Right kidney (tissue), 1 donor: Measurements from ENCODE around the gene DTHD1.

Experiments used
- DNase-seq: peaks from one replicate; pipeline ENCODE4 v3.0.0-alpha.2; 2016

DTHD1 gene

DNA sequence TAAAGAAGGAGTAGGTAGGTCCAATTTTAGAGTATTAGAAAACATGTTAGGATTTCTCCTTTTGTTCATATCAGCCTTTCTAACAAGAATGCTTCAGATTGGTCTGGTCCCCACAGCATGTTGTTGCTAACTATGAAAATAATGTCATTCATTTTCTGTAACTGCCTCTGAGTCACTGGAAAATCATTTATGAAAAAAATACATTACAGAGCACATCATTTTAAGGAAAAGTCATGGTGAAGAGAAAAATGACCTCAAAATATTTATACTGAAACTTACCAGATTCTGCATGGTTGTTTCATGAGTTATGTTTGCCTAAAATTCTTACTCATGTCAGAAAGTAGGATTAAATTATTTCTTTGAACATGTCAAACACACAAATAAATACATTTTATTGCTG is 35.2 kb downstream of the DTHD1 start:
- DNase-seq: no peak

DNA sequence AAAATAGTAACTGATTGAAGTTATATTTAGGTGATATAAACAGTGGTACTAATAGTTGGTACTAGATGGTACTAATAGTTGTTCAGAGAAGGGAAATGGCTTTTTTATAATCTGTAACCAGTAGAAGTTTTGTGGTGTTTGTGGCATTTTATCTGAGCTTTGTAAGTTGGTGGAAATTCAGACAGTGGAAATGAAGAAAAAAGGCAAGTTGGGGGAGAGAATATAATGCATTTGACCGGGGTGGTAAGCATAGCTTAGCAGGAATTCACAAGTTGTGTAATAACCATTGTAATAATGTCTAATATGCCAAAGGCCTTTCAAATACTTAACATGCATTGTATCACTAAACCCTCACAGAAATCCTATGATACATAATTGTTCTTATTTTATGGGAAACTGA is 36.3 kb downstream of the DTHD1 start:
- no peak for DNase-seq

DNA sequence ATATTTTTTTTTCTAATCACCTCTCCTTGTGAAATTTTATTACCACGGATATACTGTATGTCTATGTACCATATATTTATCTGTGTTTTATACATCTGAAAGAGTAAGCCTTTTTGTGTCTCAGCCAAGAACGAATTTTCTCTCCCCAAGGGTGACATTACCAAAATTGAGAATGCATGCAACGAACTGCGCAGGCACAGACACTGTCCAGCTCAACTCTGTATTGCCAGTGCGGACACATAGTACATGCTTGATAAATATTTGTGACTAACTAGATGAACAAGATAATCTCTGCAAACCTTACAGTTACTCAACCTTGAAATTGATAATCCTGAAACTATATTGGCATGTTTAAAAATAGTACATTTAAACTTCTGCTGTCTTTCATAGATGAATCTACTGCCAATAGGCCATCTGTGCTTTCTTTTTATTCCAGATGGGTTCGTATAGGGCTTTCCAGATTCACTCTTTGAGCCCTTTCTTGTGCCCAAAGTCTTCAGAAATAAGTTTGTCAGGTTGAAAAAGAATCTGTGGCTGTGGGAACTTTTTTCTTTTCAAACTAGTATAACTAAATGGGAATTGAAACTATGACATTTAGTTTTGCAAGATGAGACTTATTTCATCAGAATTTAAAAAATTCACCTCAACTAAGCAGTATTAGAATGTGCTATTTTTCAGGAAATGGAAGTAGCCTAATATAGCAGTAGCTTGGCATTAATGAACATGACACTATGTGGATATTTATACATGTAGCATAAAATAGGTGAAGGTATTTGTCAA is 38.9 kb downstream of the DTHD1 start:
- no peak for DNase-seq

DNA sequence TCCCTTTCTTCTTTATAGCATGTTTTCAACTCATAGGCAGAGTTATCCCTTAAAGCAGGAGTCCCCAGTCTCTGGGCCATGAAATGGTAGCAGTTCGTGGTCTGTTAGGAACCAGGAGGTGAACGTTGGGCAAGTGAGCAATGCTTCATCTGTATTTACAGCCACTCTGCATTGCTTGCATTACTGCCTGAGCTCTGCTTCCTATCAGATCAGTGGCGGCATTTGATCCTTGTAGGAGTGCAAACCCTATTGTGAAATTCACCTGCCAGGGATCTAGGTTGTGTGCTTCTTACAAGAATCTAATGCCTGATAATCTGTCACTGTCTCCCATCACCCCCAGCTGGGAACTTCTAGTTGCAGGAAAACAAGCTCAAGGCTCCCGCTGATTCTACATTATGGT is 39.8 kb downstream of the DTHD1 start:
- no peak for DNase-seq

DNA sequence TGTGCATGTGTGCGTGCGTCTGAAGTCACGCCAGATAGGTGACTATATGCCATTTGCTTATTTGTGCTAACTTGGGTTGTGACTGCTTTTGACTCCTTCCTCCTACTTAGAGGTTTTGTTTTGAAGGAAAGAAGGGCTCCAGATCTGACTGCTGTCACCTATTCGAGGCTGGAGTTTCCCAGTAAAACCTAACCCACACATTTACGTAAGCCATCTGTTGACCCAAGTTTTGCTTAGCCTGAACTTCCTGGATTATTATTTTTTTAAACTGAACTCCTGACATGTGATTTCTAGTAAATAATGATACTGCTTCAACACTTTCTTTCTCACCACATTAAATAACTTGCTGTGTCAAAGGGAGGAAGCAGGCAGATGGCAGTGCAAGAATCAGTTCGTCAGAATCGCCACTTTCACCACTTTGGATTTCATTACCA is 41.5 kb downstream of the DTHD1 start:
- no peak for DNase-seq

DNA sequence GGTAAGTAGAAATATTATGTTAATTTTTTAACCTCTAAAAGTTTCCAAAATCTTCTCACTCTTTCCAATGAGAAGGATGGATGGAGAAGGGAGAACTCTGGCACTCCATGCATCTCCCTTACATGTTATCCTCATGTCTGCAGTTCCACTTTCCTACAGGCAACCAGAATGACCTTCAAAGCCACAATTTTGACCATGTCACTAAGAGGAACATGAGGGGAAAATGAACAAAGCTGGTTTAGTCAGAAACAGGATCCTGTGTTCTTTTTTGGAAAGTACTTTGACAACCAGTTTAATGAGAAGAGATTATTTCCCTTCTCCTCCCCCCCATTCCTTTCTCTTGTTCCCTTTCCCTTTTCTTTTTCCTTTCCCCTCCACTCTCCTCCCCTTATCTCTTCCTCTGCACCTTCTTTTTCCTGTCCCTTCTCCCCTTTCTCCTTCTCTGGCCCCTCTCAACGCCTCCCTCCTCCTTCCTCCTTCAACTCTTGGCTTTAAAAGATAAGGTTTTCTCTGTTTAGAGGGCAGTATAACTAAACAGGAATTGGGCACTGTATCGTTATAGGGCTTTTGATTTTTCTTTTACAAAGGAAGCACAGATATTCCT is 42.5 kb downstream of the DTHD1 start:
- no peak for DNase-seq

DNA sequence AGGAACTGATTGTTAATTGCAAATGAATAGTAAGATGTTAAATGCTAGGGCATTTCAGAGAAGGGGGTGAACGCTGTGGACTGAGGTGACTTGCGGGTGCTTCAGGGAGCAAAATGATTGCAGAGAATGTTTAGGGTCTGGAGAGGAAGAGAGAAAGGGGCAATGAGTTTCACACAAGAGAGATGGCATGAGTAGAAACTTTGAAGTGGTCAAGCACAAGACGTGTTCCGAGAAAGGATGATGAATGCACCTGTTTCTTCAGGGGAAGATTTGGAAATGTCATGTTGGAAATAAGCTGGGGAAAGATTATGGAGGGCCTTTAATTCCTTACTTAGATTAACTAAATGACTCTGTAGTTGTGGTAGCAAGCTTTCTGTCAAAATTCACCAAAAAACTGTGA is 43.4 kb downstream of the DTHD1 start:
- DNase-seq: no peak

DNA sequence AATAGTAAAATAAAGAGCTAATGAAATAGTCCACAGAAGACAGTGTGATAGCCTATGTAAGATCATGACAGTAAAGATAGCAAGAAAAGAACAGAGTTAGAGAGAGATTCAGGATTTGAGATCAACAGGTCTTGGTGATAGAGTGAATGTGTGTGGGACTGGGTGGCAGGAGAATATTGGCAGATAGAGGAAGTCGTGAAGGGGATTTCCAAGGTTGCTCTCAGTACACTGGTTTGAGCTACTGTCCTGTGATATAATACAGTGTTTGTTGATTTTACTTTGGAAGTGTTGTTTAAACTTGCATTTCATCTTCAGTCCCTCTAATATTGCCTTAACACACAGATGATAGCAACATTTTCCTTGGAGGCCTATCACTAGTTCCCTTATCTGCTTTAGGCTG is 44.1 kb downstream of the DTHD1 start:
- no peak for DNase-seq

DNA sequence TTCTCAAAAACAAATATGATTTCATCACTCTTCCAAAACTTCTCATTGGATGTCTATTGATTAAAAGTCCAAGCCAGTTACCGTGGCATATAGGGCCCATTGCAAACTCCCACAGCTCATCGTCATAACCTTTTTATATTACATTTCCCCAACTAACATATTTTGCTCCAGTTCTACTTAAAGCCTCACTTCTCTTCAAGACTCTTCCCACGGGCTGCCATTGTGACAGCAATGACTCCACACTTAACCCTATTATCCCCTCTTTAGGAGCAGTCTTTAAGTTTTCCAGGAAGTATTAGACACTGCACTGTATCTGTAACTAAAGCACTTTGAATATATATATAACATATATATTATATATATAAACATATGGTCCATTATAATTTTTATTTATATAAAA is 44.5 kb downstream of the DTHD1 start:
- DNase-seq: no peak

DNA sequence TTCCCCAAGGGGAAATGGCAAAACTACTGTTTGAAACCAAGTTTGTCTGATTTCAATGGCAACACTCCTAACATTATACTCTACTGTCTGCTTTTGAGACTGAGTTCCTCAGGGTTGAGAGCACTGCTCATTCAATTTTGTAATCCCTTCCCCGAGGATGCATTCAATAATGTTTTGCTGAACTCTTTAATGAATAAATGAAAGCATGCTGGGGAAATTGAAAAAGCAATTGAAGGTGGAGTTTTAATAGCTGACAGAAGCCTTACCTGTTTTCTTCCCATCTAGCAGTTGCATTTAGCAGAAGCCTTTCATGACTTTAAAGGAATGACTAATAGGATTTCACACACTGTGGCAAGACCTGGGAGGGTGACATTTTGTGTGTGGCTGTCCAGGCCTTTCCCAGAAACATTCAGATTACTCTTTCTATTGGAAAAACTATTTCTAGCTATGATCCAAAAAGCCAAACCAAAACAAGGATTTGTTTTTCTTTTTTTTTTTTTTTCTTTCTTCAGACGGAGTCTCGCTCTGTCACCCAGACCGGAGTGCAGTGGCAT is 45.1 kb downstream of the DTHD1 start:
- DNase-seq: no peak

DNA sequence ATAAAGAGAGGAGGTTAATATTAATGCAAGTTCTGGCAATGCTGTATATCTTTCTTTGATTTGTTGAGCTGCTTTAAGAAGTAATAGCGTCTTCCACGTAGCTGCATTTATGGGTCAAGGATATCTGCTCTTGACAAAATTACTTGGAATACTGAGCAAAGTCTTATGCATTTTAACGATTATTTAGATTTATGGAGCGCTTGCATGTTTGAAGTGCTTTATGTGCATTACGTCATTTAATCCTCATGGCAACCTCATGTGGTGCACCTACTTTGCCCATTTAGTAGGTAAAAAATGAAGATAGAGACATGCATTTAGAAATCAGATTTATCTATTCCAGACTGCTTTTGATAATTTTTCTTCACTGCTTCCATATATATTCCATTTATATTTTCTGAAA is 46.0 kb downstream of the DTHD1 start:
- DNase-seq: no peak

DNA sequence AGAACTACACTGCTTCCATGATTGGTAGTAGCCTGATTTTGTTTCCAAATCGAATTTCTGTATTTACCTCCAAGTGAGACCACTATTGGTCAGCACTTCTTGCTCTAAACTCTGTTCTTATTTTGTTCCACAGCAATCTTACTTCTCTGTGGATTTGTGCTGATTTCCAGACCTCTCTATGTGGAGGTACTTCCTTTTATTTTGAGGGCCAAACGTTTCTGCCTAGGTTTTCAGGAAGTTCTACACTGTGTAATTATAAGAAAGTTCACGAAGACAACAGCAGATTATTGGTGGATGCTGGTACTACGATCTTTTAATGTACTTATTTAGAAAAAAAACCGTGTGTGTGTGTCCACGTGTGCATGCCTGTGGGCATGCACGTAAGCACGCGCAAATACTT is 46.7 kb downstream of the DTHD1 start:
- DNase-seq: no peak

DNA sequence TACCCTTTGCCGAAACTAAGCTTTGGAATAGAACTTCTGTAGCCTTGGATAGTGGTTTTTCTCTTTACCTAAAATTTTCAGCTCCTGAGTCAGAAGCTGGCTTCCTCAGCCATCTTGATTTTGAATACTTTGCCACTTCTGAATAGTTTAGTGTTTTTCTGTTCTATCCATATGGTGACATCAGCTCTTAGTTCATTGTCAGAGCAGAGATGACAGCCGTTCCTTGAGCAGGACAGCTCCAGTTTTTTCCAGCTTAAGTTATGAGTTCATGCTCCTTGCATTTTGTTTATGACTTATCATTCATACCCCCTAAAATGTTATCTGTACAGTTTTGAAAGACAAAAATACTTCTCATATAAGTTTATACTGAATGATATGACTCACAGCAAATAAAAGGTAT is 47.8 kb downstream of the DTHD1 start:
- DNase-seq: no peak

DNA sequence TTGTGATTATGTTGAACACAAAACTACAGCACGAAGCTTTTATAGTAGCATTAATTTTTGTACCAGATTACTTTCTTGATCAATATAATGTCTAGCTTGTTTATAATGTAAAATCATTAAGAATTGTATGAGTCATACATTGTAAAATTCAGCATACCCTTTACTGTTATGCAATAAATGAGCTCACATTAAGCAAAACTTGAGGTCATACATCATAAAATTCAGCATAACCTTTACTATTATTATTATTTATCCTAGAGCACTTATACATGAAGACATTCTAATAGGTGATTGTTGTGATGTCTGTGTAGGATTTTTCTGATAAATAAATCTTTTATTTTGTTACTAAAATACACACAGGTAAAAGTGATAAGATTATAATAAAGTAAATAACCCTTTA is 49.4 kb downstream of the DTHD1 start:
- no peak for DNase-seq

DNA sequence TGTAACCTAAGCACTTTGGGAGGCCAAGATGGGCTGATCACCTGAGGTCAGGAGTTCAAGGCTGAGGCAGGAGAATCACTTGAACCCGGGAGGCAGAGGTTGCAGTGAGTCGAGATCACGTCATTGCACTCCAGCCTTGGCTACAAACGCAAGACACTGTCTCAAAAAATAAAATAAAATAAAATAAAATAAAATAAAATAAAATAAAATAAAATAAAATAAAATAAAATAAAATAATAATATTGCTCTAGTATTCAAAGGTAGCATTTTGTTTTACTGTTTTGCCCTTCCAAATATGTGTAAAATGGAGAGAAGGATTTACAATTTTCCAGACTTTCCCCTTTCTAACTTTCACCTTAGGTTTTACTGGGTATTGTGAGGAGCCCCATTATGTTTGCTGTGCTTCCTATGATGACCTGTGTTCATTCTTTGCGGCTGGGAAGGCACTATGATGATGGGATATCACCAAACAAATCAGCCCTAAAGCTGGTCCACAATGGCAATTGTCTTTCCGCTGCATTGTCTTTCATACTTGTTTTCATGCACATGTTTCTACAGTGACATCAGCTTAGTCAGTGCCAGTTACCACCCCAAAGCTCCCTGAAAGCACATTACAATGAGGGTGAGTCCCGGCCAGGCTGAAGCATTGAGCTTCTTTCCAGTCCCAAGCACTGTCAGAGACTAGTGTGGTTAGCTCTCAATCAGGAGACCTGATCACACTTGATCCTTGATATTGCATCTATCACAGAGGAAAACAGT is 50.8 kb downstream of the DTHD1 start:
- no peak for DNase-seq

DNA sequence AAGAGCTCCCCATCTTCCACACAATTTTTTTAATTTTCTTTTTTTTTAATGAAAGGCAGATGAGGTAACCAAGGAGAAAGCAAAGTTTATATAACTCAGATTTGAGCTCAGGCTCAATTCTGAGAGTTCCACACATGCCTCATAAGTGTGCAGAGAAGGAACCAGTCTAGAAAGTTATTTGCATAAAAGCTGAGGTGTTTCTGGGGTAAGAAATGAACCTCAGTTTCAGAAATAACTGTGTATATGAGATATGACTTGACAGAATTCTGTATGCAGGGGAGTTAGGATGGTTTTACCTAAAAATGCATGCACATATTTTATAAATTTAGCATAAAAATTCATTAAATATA is 51.3 kb downstream of the DTHD1 start:
- DNase-seq: no peak

DNA sequence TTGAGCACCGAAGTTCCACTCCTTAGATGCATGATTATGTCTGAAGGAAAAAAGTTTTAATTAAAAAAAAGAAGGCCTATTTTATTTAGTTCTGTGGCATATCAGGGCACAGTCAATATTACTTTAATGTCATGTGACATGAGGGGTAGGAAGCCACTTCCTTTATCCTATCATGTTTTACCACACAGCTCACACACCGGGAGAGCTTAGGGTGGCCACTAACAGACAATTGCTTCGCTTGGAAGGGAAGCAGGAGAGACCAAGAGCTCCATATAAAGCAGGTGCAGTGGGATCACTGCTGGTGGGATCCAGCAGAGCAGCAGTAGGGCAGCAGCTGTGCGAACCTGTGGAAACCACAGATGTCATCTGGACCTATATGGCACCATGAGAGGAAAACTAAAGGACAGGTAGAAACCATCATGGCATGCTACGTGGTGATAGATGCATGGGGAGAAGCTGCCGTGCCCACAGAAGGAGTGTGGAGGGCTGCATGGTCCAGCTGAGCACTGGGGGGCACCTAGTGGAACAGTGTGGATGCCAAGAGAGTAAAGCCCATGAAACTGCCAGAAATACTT is 52.0 kb downstream of the DTHD1 start:
- DNase-seq: no peak

DNA sequence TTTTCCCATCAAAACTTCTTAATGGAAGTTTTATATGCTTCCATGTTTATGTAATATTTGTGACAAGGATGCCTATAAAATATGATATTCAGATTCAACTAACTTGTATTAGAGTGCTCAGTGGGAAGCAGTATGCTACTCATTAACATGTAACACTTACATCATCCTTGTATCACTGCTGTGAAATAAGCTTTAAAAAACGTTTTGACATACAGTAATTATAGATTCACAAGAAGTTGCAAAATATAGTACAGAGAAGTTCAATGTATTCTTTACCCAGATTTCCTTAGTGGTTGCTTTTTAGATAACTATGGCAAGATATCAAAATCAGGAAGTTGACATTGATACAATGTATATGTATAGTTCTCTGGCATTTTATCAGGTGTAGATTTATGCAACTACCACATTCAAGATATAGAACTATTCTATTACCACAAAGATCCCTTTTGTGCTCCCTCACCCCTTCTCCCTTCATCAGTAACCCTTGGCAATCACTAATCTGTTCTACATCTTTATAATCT is 56.3 kb downstream of the DTHD1 start:
- DNase-seq: no peak

DNA sequence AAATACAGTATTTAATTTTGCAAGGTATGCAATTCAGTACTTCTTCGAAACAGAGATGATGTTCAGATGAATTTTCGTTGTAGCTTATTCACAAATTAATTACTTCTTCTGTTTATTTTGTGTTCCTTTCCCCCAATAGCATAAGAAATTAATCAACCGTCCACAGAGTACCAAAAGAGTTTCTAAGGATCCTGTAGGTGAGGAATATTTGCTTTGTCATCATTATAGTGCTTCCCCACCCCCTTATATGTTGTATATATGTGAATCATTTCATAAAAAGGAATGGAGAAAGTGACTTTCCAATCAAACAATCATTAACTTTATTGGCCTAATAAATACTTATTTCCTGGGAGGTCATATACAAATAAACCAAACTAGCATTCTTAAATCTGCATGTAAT is 57.6 kb downstream of the DTHD1 start:
- no peak for DNase-seq

DNA sequence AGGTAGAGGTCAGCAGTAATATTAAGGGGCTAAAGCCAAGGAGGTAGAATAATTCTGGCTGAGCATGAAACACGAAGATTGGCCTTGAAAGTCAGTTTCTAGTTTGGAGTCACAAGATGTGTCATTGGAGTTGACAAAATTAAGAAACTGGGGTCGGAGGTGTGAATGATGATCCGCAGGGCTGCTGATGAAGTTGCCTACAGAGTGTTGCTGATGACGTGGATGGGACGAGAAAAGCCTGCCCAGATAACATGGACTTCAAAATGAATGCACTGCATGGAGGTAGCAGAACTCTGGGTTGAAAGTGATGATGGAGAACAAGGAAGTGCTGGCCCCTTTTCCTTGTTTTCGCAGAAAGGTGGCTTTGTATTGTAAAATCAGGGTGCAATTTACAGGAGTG is 60.5 kb downstream of the DTHD1 start:
- DNase-seq: no peak

DNA sequence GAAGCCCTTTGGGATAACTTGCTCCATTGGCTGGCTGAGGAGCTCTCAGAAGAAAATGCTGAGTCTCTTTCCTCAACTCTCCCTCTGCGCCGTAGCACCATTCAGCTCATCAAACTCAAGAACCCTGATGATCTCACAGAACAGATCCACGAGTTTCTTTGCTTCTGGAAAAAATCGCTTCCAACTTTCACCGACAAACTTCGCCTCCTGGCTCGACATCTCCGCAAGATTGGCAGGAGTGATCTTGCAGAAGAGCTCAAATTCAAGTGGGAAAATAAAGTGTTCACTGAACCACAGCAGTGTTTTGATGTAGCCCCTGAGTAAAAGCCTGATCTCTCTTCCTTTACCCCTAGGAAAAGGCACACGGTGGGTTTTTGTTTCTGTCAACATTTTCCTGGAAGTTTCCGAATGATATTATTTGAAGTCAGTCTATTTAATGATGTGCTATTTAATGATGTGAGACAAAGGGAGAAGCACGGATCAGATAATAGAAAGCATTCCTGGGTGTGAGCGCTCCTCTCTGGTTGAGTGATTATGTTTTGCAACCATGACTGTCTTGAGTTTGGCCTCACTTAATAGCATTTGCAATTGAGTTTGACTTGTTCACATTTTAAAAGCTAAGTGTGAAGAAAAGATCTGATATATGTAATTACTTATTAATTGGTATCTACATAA is 62.2 kb downstream of the DTHD1 start:
- DNase-seq: no peak

DNA sequence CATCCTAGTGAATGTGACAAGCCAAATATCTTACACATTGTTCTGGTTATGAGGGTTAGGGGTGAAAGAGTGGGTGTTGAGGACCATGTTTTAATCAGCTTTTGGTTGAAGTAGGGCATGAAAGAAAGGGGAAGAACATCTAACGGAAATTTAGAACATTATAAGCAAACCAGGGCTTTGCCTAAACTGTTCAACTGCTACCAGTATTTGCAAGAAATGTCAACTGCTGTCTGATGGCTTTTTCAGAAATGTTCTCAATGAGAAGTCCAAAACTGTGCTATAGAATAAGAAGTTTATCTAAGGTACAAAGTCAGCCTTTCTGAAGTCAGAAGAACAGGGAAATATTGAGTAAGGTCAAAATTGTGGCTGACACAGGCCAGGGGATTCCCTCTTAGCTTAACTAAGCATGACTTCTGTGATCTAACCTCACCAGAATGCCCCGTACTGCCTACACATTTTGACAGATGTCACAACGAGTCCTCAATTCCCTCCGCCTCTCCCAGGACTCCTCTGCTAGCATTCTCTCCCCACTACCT is 67.1 kb downstream of the DTHD1 start:
- DNase-seq: no peak
